H1 (cell line): Measurements from ENCODE around the gene MAMSTR. TPM values are rescaled to one million over a fixed set of nuclear protein-coding genes. Genes with fewer than 3 reads are reported as not detected.

ENCODE experiments used
- CTCF ChIA-PET: fragments of 300-600 bp; sonication (Branson Sonifier 250); formaldehyde crosslinking; loops from one replicate; lab custom pipeline; 2021; ENCODE audit not compliant: partially characterized antibody; lab: Charles Lee
- POLR2A ChIA-PET: fragments of 300-600 bp; sonication (Branson Sonifier 250); formaldehyde crosslinking; loops from one replicate; lab custom pipeline; 2021; ENCODE audit warnings: inconsistent platforms; ENCODE audit not compliant: partially characterized antibody; lab: Charles Lee
- DNase-seq, 2 experiments: peaks; one replicate each; pipeline versions ENCODE4 v3.0.0 to v3.0.0-alpha.2; 2010 to 2022; ENCODE audit warnings: low spot score in 2 of 2, low read depth in 1 of 2, mixed read lengths in 1 of 2
- FAIRE-seq: peaks from 2 replicates; lab custom pipeline; 2011; peaks lifted over from hg19 to GRCh38; lab: Jason Lieb, UNC
- H2AFZ ChIP-seq: 2 replicates; pipeline ENCODE4 v1.8.1; 2012; ENCODE audit warnings: low read length, inconsistent platforms
- H2AK5ac ChIP-seq: 2 replicates; pipeline ENCODE4 v1.6.1; 2013; ENCODE audit warnings: low read depth, low read length
- H2BK120ac ChIP-seq: replicated peaks from 2 replicates; pipeline ENCODE3; 2013; ENCODE audit warnings: low read depth, low read length, inconsistent platforms
- H2BK12ac ChIP-seq: 2 replicates; pipeline ENCODE4 v1.6.1; 2013; ENCODE audit warnings: low read depth, low read length
- H2BK15ac ChIP-seq: 2 replicates; pipeline ENCODE4 v1.6.1; 2013; ENCODE audit warnings: low read length
- H2BK20ac ChIP-seq: 2 replicates; pipeline ENCODE4 v1.6.1; 2013; ENCODE audit warnings: low read length
- H2BK5ac ChIP-seq: 2 replicates; pipeline ENCODE4 v1.6.1; 2013; ENCODE audit warnings: low read depth, low read length
- H3K14ac ChIP-seq: 2 replicates; pipeline ENCODE4 v1.6.1; 2013; ENCODE audit warnings: inconsistent platforms; ENCODE audit not compliant: insufficient read length
- H3K18ac ChIP-seq: 2 replicates; pipeline ENCODE4 v1.6.1; 2013; ENCODE audit warnings: low read length; ENCODE audit errors: extremely low read depth
- H3K23ac ChIP-seq: 2 replicates; pipeline ENCODE4 v1.6.1; 2013; ENCODE audit warnings: inconsistent platforms; ENCODE audit not compliant: insufficient read length
- H3K23me2 ChIP-seq: 2 replicates; pipeline ENCODE4 v1.6.1; 2013; ENCODE audit warnings: low read depth, low read length
- H3K27ac ChIP-seq: 2 replicates; pipeline ENCODE4 v1.6.1; 2011; ENCODE audit warnings: low read depth, low read length, inconsistent platforms
- H3K27me3 ChIP-seq, 4 experiments: replicated peaks in 1 of 4; 1 replicate in 1 of 4; 2 replicates in 3 of 4; pipeline versions ENCODE4 v1.6.1 to v1.8.1; 2011 to 2013; ENCODE audit warnings: low read length in 3 of 4, mild to moderate bottlenecking in 3 of 4, inconsistent platforms in 2 of 4, mixed read lengths in 2 of 4, moderate library complexity in 1 of 4; ENCODE audit not compliant: control insufficient read depth in 3 of 4, insufficient read depth in 3 of 4; ENCODE audit errors: extremely low read depth in 1 of 4
- H3K36me3 ChIP-seq, 4 experiments: 2 replicates each; pipeline versions ENCODE4 v1.6.1 to v1.8.1; 2011 to 2013; ENCODE audit warnings: mild to moderate bottlenecking in 4 of 4, low read length in 3 of 4, moderate library complexity in 2 of 4, control low read depth in 1 of 4, inconsistent platforms in 1 of 4; ENCODE audit not compliant: insufficient read depth in 4 of 4, control insufficient read depth in 2 of 4
- H3K4ac ChIP-seq: replicated peaks from 2 replicates; pipeline ENCODE3; 2013; ENCODE audit warnings: low read length, low read depth, mixed read lengths, inconsistent platforms; ENCODE audit not compliant: insufficient read length
- H3K4me1 ChIP-seq, 4 experiments: replicated peaks in 1 of 4; 1 replicate in 1 of 4; 2 replicates in 3 of 4; pipeline versions ENCODE4 v1.6.1 to v1.8.1; 2011 to 2013; ENCODE audit warnings: low read length in 3 of 4, inconsistent platforms in 2 of 4, mixed read lengths in 1 of 4; ENCODE audit not compliant: insufficient read depth in 4 of 4, control insufficient read depth in 3 of 4
- H3K4me2 ChIP-seq, 2 experiments: 2 replicates each; pipeline versions ENCODE4 v1.6.1 to v1.8.1; 2011 to 2013; ENCODE audit warnings: low read depth in 2 of 2, low read length in 2 of 2, control low read depth in 1 of 2, inconsistent platforms in 1 of 2, mild to moderate bottlenecking in 1 of 2; ENCODE audit not compliant: insufficient read depth in 1 of 2
- H3K4me3 ChIP-seq, 4 experiments: fragments of 200-600, 300-600 bp in 1 of 4; sonication (generic), shearing (Covaris generic), sonication (Bioruptor Twin) in 1 of 4; 2 replicates each; pipeline versions ENCODE4 v1.5.1 to v1.8.1; 2011 to 2016; ENCODE audit warnings: low read length in 4 of 4, low read depth in 3 of 4, control low read depth in 2 of 4, inconsistent platforms in 2 of 4, mild to moderate bottlenecking in 2 of 4, mixed read lengths in 1 of 4, moderate library complexity in 1 of 4; ENCODE audit not compliant: insufficient read depth in 2 of 4; ENCODE audit errors: extremely low read depth in 1 of 4
- H3K56ac ChIP-seq: replicated peaks from 2 replicates; pipeline ENCODE3; 2013; ENCODE audit warnings: low read depth, mild to moderate bottlenecking, mixed read lengths, low read length, inconsistent platforms; ENCODE audit not compliant: insufficient read length
- H3K79me1 ChIP-seq: 2 replicates; pipeline ENCODE4 v1.6.1; 2013; ENCODE audit warnings: low read depth, low read length, control low read depth
- H3K79me2 ChIP-seq, 2 experiments: 2 replicates each; pipeline versions ENCODE4 v1.6.1 to v1.8.1; 2012 to 2013; ENCODE audit warnings: low read length in 2 of 2, mild to moderate bottlenecking in 2 of 2, inconsistent platforms in 1 of 2; ENCODE audit not compliant: insufficient read depth in 2 of 2, control insufficient read depth in 1 of 2
- H3K9ac ChIP-seq, 4 experiments: replicated peaks in 1 of 4; 1 replicate in 1 of 4; 2 replicates in 3 of 4; pipeline versions ENCODE4 v1.6.1 to v1.8.1; 2011 to 2013; ENCODE audit warnings: low read depth in 3 of 4, low read length in 3 of 4, control low read depth in 2 of 4, mild to moderate bottlenecking in 2 of 4, moderate library complexity in 2 of 4, inconsistent platforms in 1 of 4; ENCODE audit errors: extremely low read depth in 1 of 4
- H3K9me3 ChIP-seq, 2 experiments: 2 replicates each; pipeline versions ENCODE4 v1.6.1 to v1.8.1; 2012 to 2013; ENCODE audit warnings: mild to moderate bottlenecking in 2 of 2, moderate library complexity in 2 of 2, control low read depth in 1 of 2, inconsistent platforms in 1 of 2, low read depth in 1 of 2, low read length in 1 of 2, mixed read lengths in 1 of 2; ENCODE audit not compliant: insufficient read depth in 2 of 2
- H4K20me1 ChIP-seq, 2 experiments: replicated peaks in 1 of 2; 2 replicates each; pipeline versions ENCODE3 to v1.8.1; 2011 to 2013; ENCODE audit warnings: inconsistent platforms in 2 of 2, low read length in 2 of 2, mild to moderate bottlenecking in 1 of 2; ENCODE audit not compliant: insufficient read depth in 2 of 2, control insufficient read depth in 1 of 2
- H4K5ac ChIP-seq: 2 replicates; pipeline ENCODE4 v1.6.1; 2013; ENCODE audit warnings: low read length, low read depth, mixed read lengths, inconsistent platforms; ENCODE audit not compliant: insufficient read length
- H4K8ac ChIP-seq: 2 replicates; pipeline ENCODE4 v1.8.0; 2013; ENCODE audit warnings: mild to moderate bottlenecking, moderate library complexity, low read length, inconsistent platforms; ENCODE audit not compliant: insufficient read depth; ENCODE audit errors: extremely low read depth
- H4K91ac ChIP-seq: replicated peaks from 2 replicates; pipeline ENCODE3; 2013; ENCODE audit warnings: low read length, mixed read lengths, inconsistent platforms; ENCODE audit not compliant: insufficient read length
- CHD2 ChIP-seq: IDR thresholded peaks from 2 replicates; pipeline ENCODE4 v1.6.1; 2012; ENCODE audit warnings: low read length, improper control_type of control experiment
- EZH2 ChIP-seq: fragments of 200-600 bp; sonication (generic); IDR thresholded peaks from 2 replicates; pipeline ENCODE4 v1.7.1; 2012; ENCODE audit warnings: low read depth, mild to moderate bottlenecking, moderate library complexity, low read length, inconsistent platforms; ENCODE audit not compliant: severe bottlenecking
- JUND ChIP-seq: IDR thresholded peaks from 2 replicates; pipeline ENCODE4 v1.6.1; 2011; ENCODE audit warnings: mild to moderate bottlenecking, improper control_type of control experiment, low read length
- KDM1A ChIP-seq: fragments of 200-600, 300-600 bp; sonication (generic); IDR thresholded peaks from 2 replicates; pipeline ENCODE4 v1.7.1; 2016; ENCODE audit warnings: mild to moderate bottlenecking, low read length, borderline replicate concordance
- KDM4A ChIP-seq: IDR thresholded peaks from one replicate; pipeline ENCODE4 v1.7.1; 2012; ENCODE audit warnings: low read depth, mild to moderate bottlenecking, moderate library complexity, low read length, inconsistent platforms; ENCODE audit not compliant: severe bottlenecking
- NRF1 ChIP-seq: IDR thresholded peaks from 2 replicates; pipeline ENCODE4 v1.6.1; 2011; ENCODE audit warnings: mild to moderate bottlenecking, low read depth, low read length, improper control_type of control experiment
- SP1 ChIP-seq: IDR thresholded peaks from 2 replicates; pipeline ENCODE4 v1.6.1; 2011; ENCODE audit warnings: low read depth, low read length
- TAF1 ChIP-seq: IDR thresholded peaks from 2 replicates; pipeline ENCODE4 v1.6.1; 2011; ENCODE audit warnings: mild to moderate bottlenecking, low read depth, low read length
- WGBS, 2 experiments: shearing (Covaris generic) in 1 of 2; methylation state at CpG; one replicate each; pipeline versions ENCODE4 v1.1.6 to v1.1.7; 2013 to 2015; ENCODE audit warnings: low lambda C conversion rate in 2 of 2, mixed read lengths in 2 of 2, inconsistent platforms in 1 of 2, low coverage in 1 of 2, missing lambda C conversion rate in 1 of 2; ENCODE audit not compliant: insufficient replicate concordance in 2 of 2, insufficient coverage in 1 of 2, insufficient read length in 1 of 2; ENCODE audit errors: extremely low coverage in 1 of 2, missing lambda C conversion rate in 1 of 2; 5-methylcytosine and 5-hydroxymethylcytosine counted together
- polyA plus RNA-seq, 7 experiments: library from polyadenylated mRNA; depleted of rRNA in 3 of 7; stranded (reverse) in 5 of 7; unstranded in 2 of 7; fragments of >200 nt in 5 of 7; fragments of 200-250 nt in 2 of 7; gene quantifications; 1 replicate in 5 of 7; 2 replicates in 1 of 7; 4 replicates in 1 of 7; pipeline versions ENCODE4 v1.2.1 to v1.2.3, GENCODE V29; 2011 to 2013; ENCODE audit warnings: missing spikeins in 2 of 7, mixed read lengths in 2 of 7
- total RNA-seq: library from RNA; stranded (reverse); fragmentation: NEBNext Ultra II Directional; extraction: Animal tissue kit (Norgen Biotek cat#: 25700); gene quantifications from 2 replicates; pipeline ENCODE4 v1.2.1, GENCODE V29; 2021
- TF ChIP-seq, protein P1 (sequence below), 3 experiments: IDR thresholded peaks; 1 replicate in 2 of 3; 2 replicates in 1 of 3; pipeline versions ENCODE4 v1.5.1 to v1.6.1; 2011; ENCODE audit warnings: low read length in 3 of 3, mild to moderate bottlenecking in 3 of 3, inconsistent platforms in 2 of 3, low read depth in 1 of 3, moderate library complexity in 1 of 3; ENCODE audit not compliant: insufficient read depth in 1 of 3; ENCODE audit errors: control extremely low read depth in 1 of 3
- TF ChIP-seq, protein P2 (sequence below): IDR thresholded peaks from 2 replicates; pipeline ENCODE4 v1.6.1; 2011; ENCODE audit warnings: low read length, improper control_type of control experiment

MAMSTR gene
- total and polyA plus RNA-seq, 2 of the 8 experiments (the other 6 are each of a cell fraction or from before 2014, with no cell fraction given): 2.0 to 2.3 TPM

DNA sequence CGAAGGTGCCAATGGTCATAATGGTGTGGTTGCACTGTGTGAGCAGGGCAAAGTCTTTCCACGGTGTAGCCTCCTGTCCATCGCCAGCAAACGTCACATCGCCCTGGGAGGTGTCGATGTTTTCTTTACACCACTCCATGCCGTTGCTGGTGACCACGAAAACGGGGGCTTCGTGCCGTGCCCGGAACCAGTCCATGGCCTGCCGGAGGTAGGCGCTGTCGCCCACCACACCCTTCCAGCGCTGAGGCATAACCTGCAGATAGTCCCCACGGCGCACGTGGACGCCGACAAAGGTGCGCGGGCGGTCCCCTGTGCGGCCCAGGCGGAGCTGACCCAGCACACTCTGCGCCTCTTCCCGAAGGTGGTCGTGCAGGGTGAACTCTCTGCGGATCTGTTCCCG lies 30.8 kb upstream of the MAMSTR start:
- no peak overlapping the region; a peak in 1 of 4 replicates for H3K4me2 ChIP-seq
- no peak overlapping the region for H3K56ac ChIP-seq
- no peak overlapping the region for H2BK5ac ChIP-seq
- no peak overlapping the region for H2BK15ac ChIP-seq
- H2BK120ac ChIP-seq: no peak overlapping the region
- H3K79me2 ChIP-seq: peaks cover 3 to 27% of the 10 kb centered on the region in 2 experiments; a peak in 3 of 4 replicates
- no peak overlapping the region; the same call in 1 of the 2 replicates for H4K8ac ChIP-seq
- FAIRE-seq: no peak
- no peak overlapping the region for H2BK20ac ChIP-seq
- no peaks in the 10 kb centered on the region for H3K9me3 ChIP-seq
- CTCF ChIA-PET: interaction anchor here (0.7 to 2.1 kb wide), 5 partner anchors 10 to 45 kb away, joined by 3 to 8 read pairs (median 3); no protein-coding TSS in a partner anchor
- no peak overlapping the region for H3K4ac ChIP-seq
- H2BK12ac ChIP-seq: no peak overlapping the region
- H3K4me1 ChIP-seq: peaks cover 8 to 17% (median 14%) of the 10 kb centered on the region in 4 experiments
- POLR2A ChIA-PET: interaction anchor here (0.7 to 5.6 kb wide), 6 partner anchors 8 to 36 kb away, joined by 3 to 30 read pairs (median 7); no protein-coding TSS in a partner anchor
- no peak overlapping the region for H3K23ac ChIP-seq
- no peak overlapping the region for H3K27ac ChIP-seq
- 95% methylated on average over 31 of the region's 31 CpGs; no CpG with 5 or more reads in 1 of the 2 experiments for WGBS, 2 experiments
- no peak for DNase-seq
- no peak overlapping the region for H3K14ac ChIP-seq
- H3K79me1 ChIP-seq: peaks cover 14% of the 10 kb centered on the region
- H3K27me3 ChIP-seq: no peaks in the 10 kb centered on the region
- H4K91ac ChIP-seq: no peak overlapping the region
- H3K36me3 ChIP-seq: peaks cover 11 to 30% (median 15%) of the 10 kb centered on the region in 4 experiments
- peaks cover 15% of the 10 kb centered on the region for H3K23me2 ChIP-seq
- H3K9ac ChIP-seq: no peak overlapping the region
- no peak overlapping the region for H3K18ac ChIP-seq
- no peak overlapping the region for H3K4me3 ChIP-seq
- no peak overlapping the region for H2AK5ac ChIP-seq
- no peak overlapping the region for H4K5ac ChIP-seq
- H2AFZ ChIP-seq: no peak overlapping the region
- peaks cover 3 to 7% of the 10 kb centered on the region in 2 experiments for H4K20me1 ChIP-seq
- no peak for TF ChIP-seq SP1
- no peak for TF ChIP-seq KDM4A
- TF ChIP-seq, protein P1, sequence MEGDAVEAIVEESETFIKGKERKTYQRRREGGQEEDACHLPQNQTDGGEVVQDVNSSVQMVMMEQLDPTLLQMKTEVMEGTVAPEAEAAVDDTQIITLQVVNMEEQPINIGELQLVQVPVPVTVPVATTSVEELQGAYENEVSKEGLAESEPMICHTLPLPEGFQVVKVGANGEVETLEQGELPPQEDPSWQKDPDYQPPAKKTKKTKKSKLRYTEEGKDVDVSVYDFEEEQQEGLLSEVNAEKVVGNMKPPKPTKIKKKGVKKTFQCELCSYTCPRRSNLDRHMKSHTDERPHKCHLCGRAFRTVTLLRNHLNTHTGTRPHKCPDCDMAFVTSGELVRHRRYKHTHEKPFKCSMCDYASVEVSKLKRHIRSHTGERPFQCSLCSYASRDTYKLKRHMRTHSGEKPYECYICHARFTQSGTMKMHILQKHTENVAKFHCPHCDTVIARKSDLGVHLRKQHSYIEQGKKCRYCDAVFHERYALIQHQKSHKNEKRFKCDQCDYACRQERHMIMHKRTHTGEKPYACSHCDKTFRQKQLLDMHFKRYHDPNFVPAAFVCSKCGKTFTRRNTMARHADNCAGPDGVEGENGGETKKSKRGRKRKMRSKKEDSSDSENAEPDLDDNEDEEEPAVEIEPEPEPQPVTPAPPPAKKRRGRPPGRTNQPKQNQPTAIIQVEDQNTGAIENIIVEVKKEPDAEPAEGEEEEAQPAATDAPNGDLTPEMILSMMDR (IDR thresholded peaks at IDR 0.05; ENCODE audit: control extremely low read depth in 1 of 3, insufficient read depth in 1 of 3, low read depth in 1 of 3, low read length in 3 of 3): no peak
- no peak for TF ChIP-seq EZH2
- TF ChIP-seq TAF1: no peak
- TF ChIP-seq, protein P2, sequence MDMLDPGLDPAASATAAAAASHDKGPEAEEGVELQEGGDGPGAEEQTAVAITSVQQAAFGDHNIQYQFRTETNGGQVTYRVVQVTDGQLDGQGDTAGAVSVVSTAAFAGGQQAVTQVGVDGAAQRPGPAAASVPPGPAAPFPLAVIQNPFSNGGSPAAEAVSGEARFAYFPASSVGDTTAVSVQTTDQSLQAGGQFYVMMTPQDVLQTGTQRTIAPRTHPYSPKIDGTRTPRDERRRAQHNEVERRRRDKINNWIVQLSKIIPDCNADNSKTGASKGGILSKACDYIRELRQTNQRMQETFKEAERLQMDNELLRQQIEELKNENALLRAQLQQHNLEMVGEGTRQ: no peak
- TF ChIP-seq JUND: no peak
- TF ChIP-seq KDM1A: no peak
- no peak for TF ChIP-seq CHD2
- no peak for TF ChIP-seq NRF1
